Measurements from ENCODE around the gene SLC8A1.

The SLC8A1 gene

DNA sequence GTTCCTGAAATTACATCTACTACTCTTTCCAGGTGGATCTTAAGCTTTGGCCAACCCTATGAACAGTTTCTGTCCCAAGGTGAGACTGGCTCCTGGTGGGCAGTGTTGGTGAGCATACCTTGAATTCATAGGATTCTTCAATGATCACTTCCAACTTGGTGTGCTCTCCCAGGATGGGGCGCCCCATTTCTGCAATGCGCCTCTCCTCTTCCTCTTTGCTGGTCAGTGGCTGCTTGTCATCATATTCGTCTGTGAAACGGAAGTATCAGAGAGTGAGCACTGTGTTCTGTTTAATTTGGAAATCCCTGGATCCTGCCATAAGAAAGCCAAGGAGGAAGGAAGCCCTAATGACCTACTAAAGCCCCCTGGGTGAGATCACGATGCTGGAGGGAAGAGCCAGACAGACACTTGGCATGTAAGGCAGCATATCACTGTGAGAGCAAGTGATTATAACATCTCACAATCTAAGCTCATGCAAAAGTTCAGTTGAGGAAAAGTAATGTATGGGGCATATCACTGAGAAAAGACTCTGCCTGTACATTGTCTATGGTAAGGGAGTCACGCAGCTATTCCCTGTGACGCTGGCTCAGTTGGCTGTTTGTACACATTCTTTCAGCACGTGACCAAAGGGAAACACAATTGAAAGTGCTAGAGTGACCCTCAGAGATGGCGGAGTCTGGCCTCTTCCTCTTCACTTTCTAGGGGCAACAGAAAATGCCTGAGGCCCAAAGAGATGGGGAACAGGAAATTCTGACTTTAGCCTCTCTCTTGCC lies 287.0 kb downstream of the SLC8A1 start:
- DNase-seq (ENCODE audit: low read depth), result no peak
- TF ChIP-seq, protein P1, sequence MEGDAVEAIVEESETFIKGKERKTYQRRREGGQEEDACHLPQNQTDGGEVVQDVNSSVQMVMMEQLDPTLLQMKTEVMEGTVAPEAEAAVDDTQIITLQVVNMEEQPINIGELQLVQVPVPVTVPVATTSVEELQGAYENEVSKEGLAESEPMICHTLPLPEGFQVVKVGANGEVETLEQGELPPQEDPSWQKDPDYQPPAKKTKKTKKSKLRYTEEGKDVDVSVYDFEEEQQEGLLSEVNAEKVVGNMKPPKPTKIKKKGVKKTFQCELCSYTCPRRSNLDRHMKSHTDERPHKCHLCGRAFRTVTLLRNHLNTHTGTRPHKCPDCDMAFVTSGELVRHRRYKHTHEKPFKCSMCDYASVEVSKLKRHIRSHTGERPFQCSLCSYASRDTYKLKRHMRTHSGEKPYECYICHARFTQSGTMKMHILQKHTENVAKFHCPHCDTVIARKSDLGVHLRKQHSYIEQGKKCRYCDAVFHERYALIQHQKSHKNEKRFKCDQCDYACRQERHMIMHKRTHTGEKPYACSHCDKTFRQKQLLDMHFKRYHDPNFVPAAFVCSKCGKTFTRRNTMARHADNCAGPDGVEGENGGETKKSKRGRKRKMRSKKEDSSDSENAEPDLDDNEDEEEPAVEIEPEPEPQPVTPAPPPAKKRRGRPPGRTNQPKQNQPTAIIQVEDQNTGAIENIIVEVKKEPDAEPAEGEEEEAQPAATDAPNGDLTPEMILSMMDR (IDR thresholded peaks at IDR 0.05; ENCODE audit: low read depth, low read length, missing control alignments), result no peak
- H3K4me3 ChIP-seq (ENCODE audit: low read depth, low read length), result no peak overlapping the region

DNA sequence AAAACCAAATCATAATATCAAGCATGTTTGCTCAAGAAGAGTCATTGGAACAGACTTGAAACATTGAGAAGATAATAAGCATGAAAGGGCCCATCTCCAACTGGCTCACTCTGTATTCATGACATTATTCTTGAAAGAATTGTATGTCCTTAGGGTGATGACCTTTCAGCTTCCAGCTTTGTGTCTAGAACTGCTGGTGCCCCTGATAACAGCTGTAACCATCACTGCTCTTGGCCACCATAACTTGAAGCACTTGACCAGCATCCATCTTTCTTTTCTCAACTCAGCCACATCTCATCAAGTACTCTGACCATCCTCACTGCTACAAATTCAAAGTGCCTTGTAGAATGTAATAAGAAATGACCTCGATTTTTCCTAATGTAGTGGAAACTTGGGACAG lies 289.9 kb downstream of the SLC8A1 start:
- H3K4me3 ChIP-seq (ENCODE audit: low read depth, low read length), result no peak overlapping the region
- TF ChIP-seq, protein P1 (IDR thresholded peaks at IDR 0.05; ENCODE audit: low read depth, low read length, missing control alignments), result no peak
- no peak for DNase-seq (ENCODE audit: low read depth)

DNA sequence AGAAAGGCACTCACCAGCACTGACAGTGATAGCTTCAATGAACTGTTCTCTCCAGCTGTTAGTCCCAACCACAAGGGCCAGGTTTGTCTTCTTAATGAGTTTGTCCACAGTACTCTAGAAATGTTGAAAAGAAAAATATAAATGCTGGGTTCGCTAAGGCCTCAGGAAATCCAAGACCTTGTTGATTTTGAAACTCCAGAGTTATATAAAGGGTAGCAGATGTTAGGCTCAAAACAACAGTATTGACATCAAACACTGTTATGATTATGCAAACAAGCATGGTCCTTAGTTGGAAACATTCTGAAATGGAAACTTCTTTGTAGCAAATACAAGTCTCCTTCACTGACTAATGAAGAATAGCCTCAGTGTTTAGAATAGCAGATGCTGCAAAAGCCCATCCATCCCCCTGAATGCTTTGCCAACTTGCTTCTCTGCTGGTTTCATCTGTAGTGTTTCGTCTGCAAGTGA lies 291.1 kb downstream of the SLC8A1 start:
- H3K4me3 ChIP-seq (ENCODE audit: low read depth, low read length), result no peak overlapping the region
- DNase-seq (ENCODE audit: low read depth), result no peak
- TF ChIP-seq, protein P1 (IDR thresholded peaks at IDR 0.05; ENCODE audit: low read depth, low read length, missing control alignments), result no peak

DNA sequence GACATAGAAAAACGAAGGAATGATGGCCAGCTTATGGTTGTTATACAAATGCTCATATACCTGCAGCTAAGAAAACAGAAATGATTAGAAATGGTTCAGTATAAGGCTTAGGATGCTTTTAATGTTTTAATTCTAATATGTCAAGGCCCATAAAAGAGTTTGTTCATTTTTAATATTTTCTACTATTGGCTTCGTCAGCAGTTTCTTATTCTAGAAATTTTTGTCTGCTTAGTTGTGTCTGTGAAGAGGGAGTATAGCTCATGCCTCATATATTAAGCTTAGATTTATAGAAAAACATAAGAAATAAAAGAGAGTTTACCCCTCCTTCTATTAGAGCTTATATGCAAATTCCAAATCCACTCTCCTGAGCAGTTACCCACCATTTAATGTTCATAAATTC lies 292.6 kb downstream of the SLC8A1 start:
- H3K4me3 ChIP-seq (ENCODE audit: low read depth, low read length), result no peak overlapping the region
- TF ChIP-seq, protein P1 (IDR thresholded peaks at IDR 0.05; ENCODE audit: low read depth, low read length, missing control alignments), result no peak
- DNase-seq (ENCODE audit: low read depth), result no peak

DNA sequence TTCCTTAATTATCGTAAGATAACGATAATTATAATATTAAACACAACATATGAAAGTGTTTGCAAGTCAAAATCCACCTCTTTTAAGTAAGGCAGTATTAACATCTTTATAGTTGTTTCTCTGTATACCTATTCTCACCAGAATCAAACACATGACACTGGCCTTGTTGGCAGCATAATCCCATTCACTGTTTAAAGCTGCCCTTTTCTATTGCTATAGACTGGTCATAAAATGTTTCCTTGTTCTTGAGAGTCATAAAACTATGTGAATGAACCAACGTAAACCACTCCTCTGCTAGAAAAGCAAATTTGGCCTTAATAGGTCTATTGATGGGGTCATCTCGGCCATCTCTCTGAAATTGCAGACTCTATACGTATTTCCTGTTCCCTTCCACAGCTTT lies 293.1 kb downstream of the SLC8A1 start:
- TF ChIP-seq, protein P1 (IDR thresholded peaks at IDR 0.05; ENCODE audit: low read depth, low read length, missing control alignments), result no peak
- no peak for DNase-seq (ENCODE audit: low read depth)
- H3K4me3 ChIP-seq (ENCODE audit: low read depth, low read length), result no peak overlapping the region

DNA sequence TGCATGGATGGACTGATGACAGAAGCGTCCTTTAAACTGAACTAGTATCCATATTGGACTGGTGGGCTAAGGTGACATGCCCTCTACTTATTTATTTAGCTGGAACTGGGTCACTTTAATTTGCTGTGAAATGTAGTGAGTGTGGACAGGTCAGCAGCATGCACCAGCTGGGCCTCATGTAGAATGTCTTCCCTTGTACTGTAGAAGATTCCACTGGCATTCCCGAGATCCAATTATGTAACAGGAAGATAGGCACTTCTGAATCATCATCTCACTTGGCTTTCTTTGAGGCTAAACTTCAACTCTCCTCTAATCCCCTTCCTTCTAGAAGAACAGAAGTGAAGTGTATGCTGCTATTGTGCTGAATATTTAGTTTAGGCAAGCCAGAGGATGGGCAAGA lies 296.2 kb downstream of the SLC8A1 start:
- no peak overlapping the region for H3K4me3 ChIP-seq (ENCODE audit: low read depth, low read length)
- DNase-seq (ENCODE audit: low read depth), result no peak
- TF ChIP-seq, protein P1 (IDR thresholded peaks at IDR 0.05; ENCODE audit: low read depth, low read length, missing control alignments), result no peak

DNA sequence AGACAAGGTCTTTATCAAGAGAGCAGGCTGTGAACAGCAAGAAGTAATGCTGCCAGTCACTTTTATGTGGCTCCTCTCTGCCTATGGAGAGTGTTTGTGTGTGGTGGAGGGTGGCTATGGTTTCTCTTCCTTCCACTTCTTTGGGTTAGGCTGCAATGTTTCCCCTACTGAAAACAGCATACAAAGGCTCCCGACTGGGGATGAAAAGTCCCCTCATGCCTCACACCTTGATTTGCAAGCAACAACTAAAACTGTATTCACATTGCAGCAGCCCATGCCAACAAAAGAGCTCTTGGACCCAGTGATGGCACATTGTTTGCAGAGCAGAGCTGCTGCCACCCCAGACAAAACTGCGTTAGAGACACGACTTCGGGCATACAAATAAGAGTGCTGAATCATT lies 301.6 kb downstream of the SLC8A1 start:
- no peak for DNase-seq (ENCODE audit: low read depth)
- H3K4me3 ChIP-seq (ENCODE audit: low read depth, low read length), result no peak overlapping the region
- TF ChIP-seq, protein P1 (IDR thresholded peaks at IDR 0.05; ENCODE audit: low read depth, low read length, missing control alignments), result no peak

Measured in GM12864 (cell line).